IPS-18a (cell line): ENCODE data around the gene AKR1C8.
"Not testable (repeated sequence)": the region's sequence is repeated elsewhere in the genome, so short reads cannot be mapped to it uniquely, and the experiment has no call there.

ENCODE experiments used
- H3K27ac ChIP-seq: one replicate; pipeline ENCODE4 v1.5.1; 2013; ENCODE audit warnings: low read length
- H3K27me3 ChIP-seq: one replicate; pipeline ENCODE4 v1.6.1; 2013; ENCODE audit warnings: mild to moderate bottlenecking, low read length; ENCODE audit not compliant: control insufficient read depth, insufficient read depth
- H3K36me3 ChIP-seq: one replicate; pipeline ENCODE4 v1.6.1; 2013; ENCODE audit warnings: low read depth, low read length; ENCODE audit not compliant: control insufficient read depth
- H3K4me1 ChIP-seq: one replicate; pipeline ENCODE4 v1.6.1; 2013; ENCODE audit warnings: low read depth, low read length; ENCODE audit not compliant: control insufficient read depth
- H3K4me3 ChIP-seq: one replicate; pipeline ENCODE4 v1.5.1; 2013; ENCODE audit warnings: low read length
- H3K9ac ChIP-seq: one replicate; pipeline ENCODE4 v1.6.1; 2013; ENCODE audit warnings: mild to moderate bottlenecking, low read length, moderate library complexity
- H3K9me3 ChIP-seq: one replicate; pipeline ENCODE4 v1.6.1; 2013; ENCODE audit warnings: low read depth, low read length; ENCODE audit not compliant: control insufficient read depth

AKR1C8 gene

DNA sequence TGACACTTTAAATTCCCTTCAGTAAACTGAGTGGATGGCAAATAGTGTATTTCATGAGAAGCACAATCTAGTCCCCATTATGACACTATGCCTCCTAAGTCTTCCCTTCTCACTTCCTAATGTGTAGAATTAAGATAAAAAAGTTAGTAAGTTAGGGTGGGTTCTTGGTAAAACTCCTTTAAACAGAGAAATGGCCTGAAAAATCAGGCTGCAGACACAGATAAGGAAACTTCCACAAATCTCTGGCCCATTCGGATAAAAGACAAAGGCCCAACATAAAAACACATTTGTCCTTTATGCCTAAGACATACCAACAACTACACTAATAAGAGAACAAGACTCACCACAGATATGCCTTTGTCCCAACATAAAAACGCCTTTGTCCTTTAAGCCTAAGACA lies 21.5 kb downstream of the AKR1C8 start:
- Histone ChIP-seq H3K9ac (no peak overlapping the region), H3K9me3 (peaks cover 51% of the 10 kb centered on the region), H3K4me1 (no peaks in the 10 kb centered on the region), H3K27me3 (peaks cover 8% of the 10 kb centered on the region), H3K27ac (no peak overlapping the region), H3K4me3 (no peak overlapping the region), H3K36me3 (no peaks in the 10 kb centered on the region)

DNA sequence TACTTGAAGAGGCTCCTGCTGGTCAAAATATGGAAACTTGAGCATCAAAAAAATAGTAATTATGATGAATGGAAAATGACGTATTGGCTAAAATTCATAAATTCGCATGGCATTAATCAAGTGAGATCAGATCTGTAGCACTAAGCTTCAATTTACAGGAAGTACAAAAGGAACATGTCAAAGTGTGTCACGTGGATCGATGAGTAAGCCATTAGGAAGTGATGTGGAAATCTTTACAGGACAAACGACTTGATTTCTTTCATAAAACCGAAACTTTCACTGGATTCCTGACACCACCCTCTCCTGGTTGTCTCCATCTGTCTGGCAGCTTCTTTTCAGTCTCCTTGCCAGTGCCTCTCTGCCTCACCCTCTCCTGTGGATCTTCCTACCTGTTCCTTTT lies 25.8 kb downstream of the AKR1C8 start:
- H3K27me3 ChIP-seq, result no peaks in the 10 kb centered on the region
- no peak overlapping the region for H3K9ac ChIP-seq
- H3K36me3 ChIP-seq, result no peaks in the 10 kb centered on the region
- peaks cover 41% of the 10 kb centered on the region for H3K9me3 ChIP-seq
- no peak overlapping the region for H3K27ac ChIP-seq
- H3K4me3 ChIP-seq, result no peak overlapping the region
- H3K4me1 ChIP-seq, result no peaks in the 10 kb centered on the region

DNA sequence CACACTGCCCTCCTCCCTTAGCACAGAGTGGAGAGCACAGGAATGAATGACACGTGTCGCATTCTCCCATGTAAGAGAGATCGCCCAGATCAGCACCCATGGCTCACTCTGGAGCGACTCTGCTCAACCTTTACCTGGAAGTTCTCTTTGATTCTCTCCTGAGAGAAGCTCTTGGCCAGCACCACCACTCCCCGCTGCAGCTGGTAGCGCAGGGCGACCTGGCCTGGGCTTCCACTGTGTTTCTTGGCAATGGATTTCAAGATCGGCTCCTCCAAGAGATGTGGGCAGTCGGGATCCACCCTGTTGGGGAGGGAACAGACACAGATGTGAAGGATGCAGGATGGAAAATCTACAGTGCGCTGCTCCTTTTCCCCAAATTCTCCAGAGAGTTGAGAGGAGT lies 27.4 kb downstream of the AKR1C8 start:
- H3K4me3 ChIP-seq, result no peak overlapping the region
- no peaks in the 10 kb centered on the region for H3K4me1 ChIP-seq
- H3K27me3 ChIP-seq, result no peaks in the 10 kb centered on the region
- peaks cover 35% of the 10 kb centered on the region for H3K9me3 ChIP-seq
- H3K9ac ChIP-seq, result no peak overlapping the region
- no peak overlapping the region for H3K27ac ChIP-seq
- no peaks in the 10 kb centered on the region for H3K36me3 ChIP-seq

DNA sequence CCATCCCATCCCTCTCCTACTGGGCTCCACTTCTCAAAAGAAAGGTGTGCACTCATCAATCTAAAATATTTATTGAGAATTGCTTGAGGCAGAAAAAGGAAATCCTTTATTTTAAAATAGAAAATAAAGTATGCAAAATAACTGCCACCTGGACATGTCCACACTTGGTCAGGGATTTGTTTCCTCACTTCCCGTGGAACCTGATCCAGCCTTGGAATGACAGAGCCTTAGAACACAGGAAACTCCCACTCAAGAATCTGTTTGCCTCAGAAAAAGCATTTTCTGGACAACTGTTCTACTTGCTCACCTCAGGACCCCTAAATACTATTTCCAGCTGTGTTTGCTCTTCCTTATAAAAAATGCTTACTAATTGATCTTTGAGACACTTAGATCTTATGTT lies 29.0 kb downstream of the AKR1C8 start:
- Histone ChIP-seq H3K9ac (no peak overlapping the region), H3K4me3 (no peak overlapping the region), H3K27ac (no peak overlapping the region), H3K4me1 (no peaks in the 10 kb centered on the region), H3K9me3 (peaks cover 32% of the 10 kb centered on the region), H3K27me3 (no peaks in the 10 kb centered on the region), H3K36me3 (no peaks in the 10 kb centered on the region)

DNA sequence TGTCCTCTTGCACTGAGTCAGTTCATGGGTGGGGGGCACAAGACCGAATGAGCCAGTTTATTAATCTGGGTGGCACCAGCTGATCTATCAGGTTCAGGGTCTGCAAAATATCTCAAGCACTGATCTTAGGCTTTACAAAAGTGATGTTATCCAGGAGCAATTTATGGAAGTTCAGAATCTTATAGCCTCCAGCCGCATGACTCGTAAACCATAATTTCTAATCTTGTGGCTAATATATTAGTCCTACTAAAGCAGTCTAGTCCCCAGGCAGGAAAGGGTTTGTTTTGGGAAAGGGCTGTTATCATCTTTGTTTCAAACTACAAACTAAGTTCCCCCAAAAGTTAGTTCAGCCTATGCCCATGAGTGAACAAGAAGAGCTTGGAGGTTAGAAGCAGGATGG lies 33.9 kb downstream of the AKR1C8 start:
- Histone ChIP-seq H3K4me1 (no peaks in the 10 kb centered on the region), H3K36me3 (no peaks in the 10 kb centered on the region), H3K4me3 (no peak overlapping the region), H3K9ac (no peak overlapping the region), H3K27ac (no peak overlapping the region), H3K9me3 (peaks cover 41% of the 10 kb centered on the region), H3K27me3 (no peaks in the 10 kb centered on the region)

DNA sequence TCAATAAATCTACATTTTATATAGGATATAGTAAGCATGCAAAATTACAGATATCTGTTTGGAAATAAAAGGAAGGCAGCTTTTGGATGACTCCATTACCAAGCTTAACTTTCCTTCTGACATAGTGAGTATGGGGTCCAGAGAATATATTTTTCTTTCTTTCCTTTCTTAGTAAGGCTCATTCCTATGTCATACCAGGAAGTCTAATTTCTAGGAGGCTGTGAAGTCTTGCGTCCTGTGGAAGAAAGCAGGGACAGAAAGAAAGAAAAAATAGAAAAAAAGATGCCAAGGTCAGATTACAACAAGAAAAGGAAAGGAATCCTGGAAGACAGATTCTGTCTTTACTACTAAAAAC lies 36.3 kb downstream of the AKR1C8 start:
- Histone ChIP-seq H3K27me3 (no peaks in the 10 kb centered on the region), H3K27ac (no peak overlapping the region), H3K9me3 (peaks cover 34% of the 10 kb centered on the region)

DNA sequence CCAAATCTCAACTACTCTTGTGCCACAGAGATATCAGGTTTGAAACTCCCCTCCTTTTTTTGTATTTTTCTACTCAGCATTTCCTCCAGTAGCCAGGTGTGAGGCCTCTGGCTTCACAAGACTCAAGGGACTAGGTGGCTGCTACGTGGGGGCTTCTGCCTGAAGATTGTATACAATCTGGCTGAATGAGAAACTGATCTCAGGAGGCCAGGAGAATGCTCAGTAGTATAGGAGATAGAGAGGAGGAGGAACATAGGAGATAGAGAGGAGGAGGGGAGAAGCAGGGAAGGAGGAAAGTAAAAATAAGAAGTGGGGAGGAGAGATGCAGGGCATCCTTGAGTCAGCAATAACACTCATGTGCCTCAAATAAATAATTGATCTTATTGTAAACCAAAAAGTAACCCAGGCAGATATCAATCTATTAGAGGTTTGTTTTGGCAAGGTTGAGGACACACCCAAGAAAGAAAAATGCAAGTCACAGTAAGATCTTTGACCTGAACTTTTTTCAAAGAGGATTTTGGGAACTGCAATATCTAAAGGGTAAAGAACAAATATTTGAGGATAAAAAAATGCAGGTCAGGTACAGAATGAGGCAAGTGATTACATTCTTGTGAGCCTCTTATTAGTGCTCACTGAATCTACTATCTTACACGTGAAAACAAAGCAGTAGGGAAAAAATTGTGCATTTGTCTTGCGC lies 36.8 kb downstream of the AKR1C8 start:
- Histone ChIP-seq H3K4me3 (no peak overlapping the region), H3K27me3 (no peaks in the 10 kb centered on the region), H3K9ac (no peak overlapping the region), H3K36me3 (no peaks in the 10 kb centered on the region), H3K27ac (no peak overlapping the region), H3K9me3 (peaks cover 34% of the 10 kb centered on the region), H3K4me1 (no peaks in the 10 kb centered on the region)

More for the DNA sequence above, 36.3 kb downstream of the AKR1C8 start:
- Histone ChIP-seq H3K4me1 (no peaks in the 10 kb centered on the region), H3K36me3 (no peaks in the 10 kb centered on the region), H3K9ac (no peak overlapping the region), H3K4me3 (no peak overlapping the region)

DNA sequence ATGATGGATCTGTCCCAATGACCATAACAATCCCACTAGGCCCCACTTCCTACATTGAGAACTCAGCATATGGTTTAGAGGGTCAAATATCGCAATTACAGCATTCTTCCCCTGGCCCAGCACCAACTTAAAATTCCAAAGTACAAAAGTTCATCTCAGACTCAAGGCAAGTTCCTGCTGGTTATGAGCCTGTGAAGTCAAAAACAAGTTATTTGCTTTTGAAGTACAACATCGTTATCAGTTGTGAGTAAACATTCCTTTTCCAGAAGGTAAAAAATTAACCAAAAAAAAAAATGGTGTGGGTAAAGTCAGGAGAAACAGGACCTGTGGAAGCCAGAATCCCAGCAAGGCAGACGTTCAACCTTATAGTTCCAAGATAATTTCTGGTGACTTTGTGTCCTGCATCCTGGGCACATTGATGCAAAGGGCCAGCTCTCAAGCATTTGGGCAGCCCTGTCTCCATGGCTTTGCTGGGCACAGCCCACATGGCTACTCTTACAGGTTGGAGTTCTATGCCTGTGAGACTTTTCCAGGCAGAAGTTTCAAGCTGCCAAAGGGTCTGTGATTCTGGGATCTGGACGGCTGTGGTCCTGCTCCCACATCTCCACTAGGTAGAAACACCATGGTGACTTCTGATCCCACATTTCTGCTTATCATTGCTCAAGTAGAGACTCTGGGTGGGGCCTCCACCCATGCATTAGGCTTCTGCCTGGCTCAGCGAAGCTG lies 37.5 kb downstream of the AKR1C8 start:
- Histone ChIP-seq H3K27me3 (no peaks in the 10 kb centered on the region), H3K9ac (no peak overlapping the region), H3K27ac (no peak overlapping the region)

DNA sequence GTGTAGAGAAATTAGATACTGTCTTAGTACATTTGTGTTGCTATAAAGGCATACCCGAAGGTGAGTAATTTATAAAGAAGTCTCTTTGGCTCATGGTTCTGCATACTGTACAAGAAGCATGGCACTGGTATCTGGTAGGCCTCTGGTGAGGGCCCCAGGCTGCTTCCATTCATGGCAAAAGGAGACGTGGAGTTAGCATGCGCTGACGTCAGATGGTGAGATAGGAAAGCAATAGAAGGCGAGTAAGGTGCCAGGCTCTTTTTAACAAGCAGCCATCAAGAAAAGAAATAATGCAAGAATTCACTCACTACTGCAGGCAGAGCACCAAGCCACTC lies 38.1 kb downstream of the AKR1C8 start:
- Histone ChIP-seq H3K4me3 (no peak overlapping the region), H3K27ac (no peak overlapping the region), H3K36me3 (no peaks in the 10 kb centered on the region), H3K4me1 (no peaks in the 10 kb centered on the region), H3K9me3 (peaks cover 31% of the 10 kb centered on the region), H3K27me3 (no peaks in the 10 kb centered on the region), H3K9ac (no peak overlapping the region)

More for the DNA sequence above, 37.5 kb downstream of the AKR1C8 start:
- Histone ChIP-seq H3K36me3 (no peaks in the 10 kb centered on the region), H3K4me3 (no peak overlapping the region), H3K9me3 (peaks cover 34% of the 10 kb centered on the region), H3K4me1 (no peaks in the 10 kb centered on the region)

DNA sequence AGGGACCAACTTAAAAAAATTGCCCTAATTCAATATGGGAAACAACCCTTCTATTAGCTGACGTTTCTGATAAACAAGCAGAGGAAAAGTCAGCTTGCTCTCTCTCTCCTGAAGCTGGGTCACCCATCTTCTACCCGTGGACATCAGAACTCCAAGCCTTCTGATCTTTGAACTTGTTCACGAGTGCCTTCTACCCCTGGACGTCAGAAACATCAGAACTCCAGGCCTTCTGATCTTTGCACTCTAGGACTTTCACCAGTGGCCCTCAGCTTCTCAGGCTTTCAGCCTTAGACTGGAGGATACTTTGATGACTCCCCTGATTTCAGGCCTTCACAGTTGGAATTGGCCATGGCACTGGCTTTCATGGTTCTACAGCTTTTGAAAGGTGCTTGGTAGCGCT lies 41.8 kb downstream of the AKR1C8 start:
- Histone ChIP-seq H3K27me3 (no peaks in the 10 kb centered on the region), H3K27ac (no peak overlapping the region), H3K9ac (no peak overlapping the region), H3K36me3 (no peaks in the 10 kb centered on the region), H3K4me1 (no peaks in the 10 kb centered on the region), H3K4me3 (no peak overlapping the region), H3K9me3 (peaks cover 8% of the 10 kb centered on the region)

DNA sequence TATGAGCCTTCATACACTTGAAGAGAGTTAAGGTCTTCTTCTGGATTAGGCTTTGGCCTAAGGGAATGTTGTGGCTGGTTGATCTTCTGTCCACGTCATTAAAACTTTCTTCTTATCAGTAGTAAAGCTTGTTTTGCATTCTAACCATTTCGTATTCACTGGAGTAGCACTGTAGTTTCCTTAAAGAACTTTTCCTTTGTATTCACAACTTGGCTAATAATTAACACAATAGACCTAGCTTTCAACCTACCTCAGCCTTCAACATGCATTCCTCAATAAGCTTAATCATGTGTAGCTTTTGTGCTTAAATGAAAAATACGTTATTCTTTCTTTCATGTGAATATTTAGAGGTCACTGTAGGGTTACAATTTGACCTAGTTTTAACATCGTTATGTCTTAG lies 42.8 kb downstream of the AKR1C8 start:
- H3K9me3 ChIP-seq, result peaks cover 3% of the 10 kb centered on the region
- no peak overlapping the region for H3K9ac ChIP-seq
- H3K4me1 ChIP-seq, result no peaks in the 10 kb centered on the region
- no peaks in the 10 kb centered on the region for H3K36me3 ChIP-seq
- H3K4me3 ChIP-seq, result no peak overlapping the region
- no peaks in the 10 kb centered on the region for H3K27me3 ChIP-seq
- no peak overlapping the region for H3K27ac ChIP-seq

DNA sequence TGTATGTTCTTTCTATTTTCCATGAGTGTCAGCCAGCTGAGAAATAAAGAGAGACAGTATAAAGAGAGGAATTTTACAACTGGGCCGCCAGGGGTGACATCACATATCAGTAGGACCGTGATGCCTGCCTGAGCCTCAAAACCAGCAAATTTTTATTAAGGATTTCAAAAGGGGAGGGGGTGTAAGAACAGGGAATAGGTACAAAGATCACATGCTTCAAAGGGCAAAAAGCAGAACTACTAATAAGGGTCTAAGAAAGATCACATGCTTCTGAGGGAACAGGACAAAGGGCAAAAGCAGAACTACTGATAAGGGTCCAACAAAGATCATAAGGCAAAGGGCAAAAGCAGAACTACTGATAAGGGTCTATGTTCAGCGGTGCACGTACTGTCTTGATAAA lies 47.3 kb downstream of the AKR1C8 start:
- H3K4me3 ChIP-seq, H3K9ac ChIP-seq, H3K27me3 ChIP-seq, H3K27ac ChIP-seq, H3K4me1 ChIP-seq, H3K36me3 ChIP-seq: not testable (repeated sequence)
- H3K9me3 ChIP-seq, result peaks cover 23% of the 10 kb centered on the region
